GM12878 (cell line): Measurements from ENCODE around the gene PRSS36.
"Not testable (repeated sequence)": the region's sequence is repeated elsewhere in the genome, so short reads cannot be mapped to it uniquely, and the experiment has no call there.

Experiments used
- CBX5 ChIP-seq: sonication (generic); IDR thresholded peaks from 2 replicates; pipeline ENCODE4 v1.6.1; 2016; ENCODE audit warnings: low read depth, moderate library complexity, mild to moderate bottlenecking, inconsistent platforms
- CTCF ChIP-seq, 3 experiments: IDR thresholded peaks in 2 of 3; conservative IDR thresholded peaks in 1 of 3; 2 replicates each; pipeline ENCODE4 v1.5.1; 2011; ENCODE audit warnings: low read depth in 3 of 3, low read length in 3 of 3, mild to moderate bottlenecking in 3 of 3, control low read depth in 2 of 3, moderate library complexity in 2 of 3, inconsistent platforms in 1 of 3, mixed read lengths in 1 of 3; ENCODE audit not compliant: control insufficient read depth in 2 of 3, insufficient read depth in 1 of 3; ENCODE audit errors: extremely low read depth in 1 of 3
- CUX1 ChIP-seq: IDR thresholded peaks from 2 replicates; pipeline ENCODE4 v1.6.1; 2012; ENCODE audit warnings: improper control_type of control experiment, low read depth, low read length; ENCODE audit not compliant: insufficient replicate concordance
- ESRRA ChIP-seq: IDR thresholded peaks from 2 replicates; pipeline ENCODE4 v1.6.1; 2012; ENCODE audit warnings: mild to moderate bottlenecking, low read length, improper control_type of control experiment
- PAX8 ChIP-seq: fragments of 450-650 bp; IDR thresholded peaks from 2 replicates; pipeline ENCODE4 v1.6.1; 2017; ENCODE audit warnings: mild to moderate bottlenecking, moderate library complexity
- POLR2AphosphoS2 ChIP-seq: IDR thresholded peaks from 2 replicates; pipeline ENCODE4 v1.6.1; 2011; ENCODE audit warnings: low read depth, mild to moderate bottlenecking, low read length, improper control_type of control experiment, moderate library complexity
- RCOR1 ChIP-seq: conservative IDR thresholded peaks from 2 replicates; pipeline ENCODE4 v1.6.1; 2012; ENCODE audit warnings: low read depth, low read length, improper control_type of control experiment
- SIN3A ChIP-seq: IDR thresholded peaks from 2 replicates; pipeline ENCODE4 v1.6.1; 2012; ENCODE audit warnings: low read depth, low read length, improper control_type of control experiment
- SMARCA5 ChIP-seq: fragments of 450-650 bp; IDR thresholded peaks from 2 replicates; pipeline ENCODE4 v1.6.1; 2017; ENCODE audit warnings: mild to moderate bottlenecking
- SMC3 ChIP-seq: IDR thresholded peaks from 2 replicates; pipeline ENCODE4 v1.6.1; 2011; ENCODE audit warnings: low read length, improper control_type of control experiment, borderline replicate concordance
- TARDBP ChIP-seq: IDR thresholded peaks from 2 replicates; pipeline ENCODE4 v1.6.1; 2016; ENCODE audit warnings: borderline replicate concordance
- YY1 ChIP-seq: IDR thresholded peaks from 2 replicates; pipeline ENCODE4 v1.6.1; 2011; ENCODE audit warnings: low read depth, mild to moderate bottlenecking, low read length
- ZNF687 ChIP-seq: fragments of 450-650 bp; IDR thresholded peaks from 2 replicates; pipeline ENCODE4 v1.6.1; 2017; ENCODE audit warnings: mild to moderate bottlenecking, moderate library complexity

- TF ChIP-seq CBX5; ESRRA; SMC3; RCOR1; PAX8; SIN3A; SMARCA5; CUX1; ZNF687; POLR2AphosphoS2; TARDBP; YY1; CTCF (IDR thresholded peaks at IDR 0.05 in 2 of 3, conservative IDR thresholded peaks at IDR 0.05 in 1 of 3; ENCODE audit: control insufficient read depth in 2 of 3, extremely low read depth in 1 of 3, insufficient read depth in 1 of 3, low read depth in 3 of 3, low read length in 3 of 3): not testable (repeated sequence)
Observed at GRCh38 chr16:31144418-31144817, 5.4 kb downstream of the PRSS36 start.
